SJCRH30 (cell line): ENCODE data around the gene C5orf52. TPM values are rescaled to one million over a fixed set of nuclear protein-coding genes. Genes with fewer than 3 reads are reported as not detected.
"Not testable (repeated sequence)": the region's sequence is repeated elsewhere in the genome, so short reads cannot be mapped to it uniquely, and the experiment has no call there.

Experiments used
- DNase-seq, 2 experiments: peaks; one replicate each; pipeline ENCODE4 v3.0.0-alpha.2; 2015 to 2020
- H3K27ac ChIP-seq: fragments of 250-450 bp; sonication (Bioruptor Pico); 2 replicates; pipeline ENCODE4 v1.5.1; 2020; ENCODE audit warnings: mild to moderate bottlenecking, moderate library complexity
- H3K27me3 ChIP-seq: fragments of 250-450 bp; sonication (Bioruptor Pico); 2 replicates; pipeline ENCODE4 v1.5.1; 2020; ENCODE audit warnings: mild to moderate bottlenecking, moderate library complexity
- H3K36me3 ChIP-seq: fragments of 250-450 bp; sonication (Bioruptor Pico); 2 replicates; pipeline ENCODE4 v1.5.1; 2020; ENCODE audit warnings: mild to moderate bottlenecking, moderate library complexity
- H3K4me1 ChIP-seq: fragments of 250-450 bp; sonication (Bioruptor Pico); 2 replicates; pipeline ENCODE4 v1.5.1; 2020; ENCODE audit warnings: mild to moderate bottlenecking, moderate library complexity
- H3K4me3 ChIP-seq: fragments of 250-450 bp; sonication (Bioruptor Pico); 2 replicates; pipeline ENCODE4 v1.5.1; 2020; ENCODE audit warnings: mild to moderate bottlenecking, moderate library complexity
- H3K9me3 ChIP-seq: fragments of 250-450 bp; sonication (Bioruptor Pico); replicated peaks from 2 replicates; pipeline ENCODE4 v1.5.1; 2020; ENCODE audit warnings: mild to moderate bottlenecking, moderate library complexity
- total RNA-seq: library from RNA; depleted of rRNA; stranded (reverse); fragments of >200 nt; shearing (Covaris generic); gene quantifications from 2 replicates; pipeline ENCODE4 v1.2.3, GENCODE V29; 2014; rRNA removed

Gene C5orf52
- total RNA-seq, 1 experiment from 2014 or later = not detected

GRCh38 chr5:157726607-157727006 is 55.3 kb downstream of the C5orf52 start:
- not testable (repeated sequence) for H3K4me1 ChIP-seq, H3K9me3 ChIP-seq, H3K36me3 ChIP-seq, H3K27me3 ChIP-seq, DNase-seq, H3K27ac ChIP-seq, H3K4me3 ChIP-seq

GRCh38 chr5:157727858-157728257 is 56.5 kb downstream of the C5orf52 start:
- not testable (repeated sequence) for H3K36me3 ChIP-seq, H3K27me3 ChIP-seq, H3K4me1 ChIP-seq, H3K4me3 ChIP-seq, H3K9me3 ChIP-seq, H3K27ac ChIP-seq, DNase-seq

Other genes with a start within 250 kb of the C5orf52 start
- gene NIPAL4, start 211.3 kb upstream of the C5orf52 start, total RNA-seq = not detected in 2 replicates
- 45.1 and 50.0 TPM in 2 replicates for gene ADAM19, start 95.8 kb upstream of the C5orf52 start, total RNA-seq
- gene SOX30, start 19.1 kb upstream of the C5orf52 start, total RNA-seq = 0.13 TPM in 1 of 2 replicates, not detected in the other
- 23.8 and 27.2 TPM in 2 replicates for gene THG1L, start 59.9 kb downstream of the C5orf52 start, total RNA-seq
- 10.9 and 11.0 TPM in 2 replicates for gene LSM11, start 72.2 kb downstream of the C5orf52 start, total RNA-seq
- 77.5 and 83.2 TPM in 2 replicates for gene CLINT1, start 187.6 kb downstream of the C5orf52 start, total RNA-seq